ENCODE data around the gene CPSF3.

The CPSF3 gene

GRCh38 chr2:9401646-9402371 lies 21.6 kb upstream of the CPSF3 start:
- H4K8ac ChIP-seq (ENCODE audit: low read length): no peak overlapping the region
- H3K18ac ChIP-seq (ENCODE audit: low read depth in 1 of 2, low read length in 2 of 2): no peak overlapping the region
- H3K27ac ChIP-seq (ENCODE audit: low read length, poor library complexity, severe bottlenecking): no peak overlapping the region
- H3K4me3 ChIP-seq (ENCODE audit: insufficient read depth in 1 of 2, low read depth in 1 of 2, low read length in 2 of 2): no peak overlapping the region
- H2AK5ac ChIP-seq (ENCODE audit: low read length, severe bottlenecking): no peak overlapping the region
- H3K9ac ChIP-seq (ENCODE audit: low read length): no peak overlapping the region
- H2BK120ac ChIP-seq (ENCODE audit: low read depth, low read length): no peak overlapping the region
- H3K27me3 ChIP-seq (ENCODE audit: control insufficient read depth in 1 of 2, insufficient read depth in 1 of 2, low read length in 2 of 2): no peaks in the 10 kb centered on the region
- H2BK12ac ChIP-seq (ENCODE audit: low read length in 2 of 2): no peak overlapping the region
- H3K36me3 ChIP-seq (ENCODE audit: control insufficient read depth in 1 of 2, insufficient read depth in 2 of 2, low read depth in 1 of 2, low read length in 2 of 2): peaks cover 48 to 70% of the 10 kb centered on the region in 2 experiments
- no peak overlapping the region for H3K4me2 ChIP-seq (ENCODE audit: low read length, poor library complexity, severe bottlenecking)
- H2BK5ac ChIP-seq (ENCODE audit: low read depth, low read length, poor library complexity, severe bottlenecking): no peak overlapping the region
- WGBS: 93% methylated on average over 19 of the region's 19 CpGs
- no peak overlapping the region for H3K14ac ChIP-seq (ENCODE audit: low read length in 2 of 2)
- peaks cover 3% of the 10 kb centered on the region for H3K4me1 ChIP-seq (ENCODE audit: control insufficient read depth, insufficient read depth, low read depth, low read length)
- H3K23ac ChIP-seq (ENCODE audit: low read length in 2 of 2): no peak overlapping the region
- H3K79me1 ChIP-seq (replicated peaks; ENCODE audit: low read length, poor library complexity, severe bottlenecking): peaks cover 11% of the 10 kb centered on the region
- no peak overlapping the region for H3K4ac ChIP-seq (ENCODE audit: low read depth in 1 of 2, low read length in 2 of 2)
- DNase-seq: no peak
- H4K91ac ChIP-seq (ENCODE audit: low read length): no peak overlapping the region
- H2BK15ac ChIP-seq (ENCODE audit: low read depth, poor library complexity, severe bottlenecking): no peak overlapping the region
- no peak overlapping the region for H2AFZ ChIP-seq (ENCODE audit: low read depth, low read length)
- H3K9me3 ChIP-seq (ENCODE audit: control insufficient read depth, low read length): no peaks in the 10 kb centered on the region

- H3K9me3 ChIP-seq (ENCODE audit: control insufficient read depth, low read length): no peaks in the 10 kb centered on the region
- no peak overlapping the region for H3K4me2 ChIP-seq (ENCODE audit: low read length, poor library complexity, severe bottlenecking)
- H3K4me3 ChIP-seq (ENCODE audit: insufficient read depth in 1 of 2, low read depth in 1 of 2, low read length in 2 of 2): no peak overlapping the region
- no peak overlapping the region for H2BK120ac ChIP-seq (ENCODE audit: low read depth, low read length)
- no peak overlapping the region for H2AFZ ChIP-seq (ENCODE audit: low read depth, low read length)
- no peak overlapping the region for H4K91ac ChIP-seq (ENCODE audit: low read length)
- DNase-seq: peak; percentile 46
- H3K9ac ChIP-seq (ENCODE audit: low read length): no peak overlapping the region
- no peak overlapping the region for H2AK5ac ChIP-seq (ENCODE audit: low read length, severe bottlenecking)
- peaks cover 11% of the 10 kb centered on the region for H3K79me1 ChIP-seq (replicated peaks; ENCODE audit: low read length, poor library complexity, severe bottlenecking)
- no peak overlapping the region for H4K8ac ChIP-seq (ENCODE audit: low read length)
- no peak overlapping the region for H2BK12ac ChIP-seq (ENCODE audit: low read length in 2 of 2)
- H2BK5ac ChIP-seq (ENCODE audit: low read depth, low read length, poor library complexity, severe bottlenecking): no peak overlapping the region
- no peak overlapping the region for H3K4ac ChIP-seq (ENCODE audit: low read depth in 1 of 2, low read length in 2 of 2)
- no peak overlapping the region for H3K23ac ChIP-seq (ENCODE audit: low read length in 2 of 2)
- no peak overlapping the region for H2BK15ac ChIP-seq (ENCODE audit: low read depth, poor library complexity, severe bottlenecking)
- H3K36me3 ChIP-seq (ENCODE audit: control insufficient read depth in 1 of 2, insufficient read depth in 2 of 2, low read depth in 1 of 2, low read length in 2 of 2): peaks cover 51 to 81% of the 10 kb centered on the region in 2 experiments
- peaks cover 6% of the 10 kb centered on the region for H3K4me1 ChIP-seq (ENCODE audit: control insufficient read depth, insufficient read depth, low read depth, low read length)
- H3K14ac ChIP-seq (ENCODE audit: low read length in 2 of 2): no peak overlapping the region
- WGBS: 67% methylated on average over 1 of the region's 2 CpGs
- H3K18ac ChIP-seq (ENCODE audit: low read depth in 1 of 2, low read length in 2 of 2): no peak overlapping the region
- H3K27ac ChIP-seq (ENCODE audit: low read length, poor library complexity, severe bottlenecking): no peak overlapping the region
- no peaks in the 10 kb centered on the region for H3K27me3 ChIP-seq (ENCODE audit: control insufficient read depth in 1 of 2, insufficient read depth in 1 of 2, low read length in 2 of 2)
These were observed 19.5 kb upstream of the CPSF3 start for GRCh38 chr2:9403924-9404323.

DNA sequence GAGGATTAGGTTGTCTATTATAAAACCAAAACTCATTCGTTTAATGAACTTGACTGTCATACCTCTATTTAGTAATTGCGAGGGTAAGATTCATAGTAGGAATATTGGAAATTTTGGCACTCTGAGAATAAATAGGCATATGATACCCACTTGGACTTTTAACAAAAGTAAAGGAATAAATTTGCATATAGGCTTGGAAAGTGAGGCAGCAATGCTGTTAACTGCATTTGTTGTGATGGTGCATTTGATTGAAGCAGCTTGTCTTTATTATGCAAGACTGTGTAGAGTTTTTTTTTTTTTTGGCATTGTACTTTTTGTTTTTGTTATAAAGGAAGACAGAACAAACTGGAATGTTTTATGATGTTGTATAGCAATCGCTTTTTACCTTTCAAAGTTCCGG lies 19.0 kb upstream of the CPSF3 start:
- Histone ChIP-seq H3K23ac (ENCODE audit: low read length in 2 of 2) (no peak overlapping the region), H3K4me3 (ENCODE audit: insufficient read depth in 1 of 2, low read depth in 1 of 2, low read length in 2 of 2) (no peak overlapping the region)

GRCh38 chr2:9405636-9406035 lies 17.8 kb upstream of the CPSF3 start:
- Histone ChIP-seq H2AFZ (ENCODE audit: low read depth, low read length) (no peak overlapping the region), H2AK5ac (ENCODE audit: low read length, severe bottlenecking) (no peak overlapping the region), H3K14ac (ENCODE audit: low read length in 2 of 2) (no peak overlapping the region), H3K18ac (ENCODE audit: low read depth in 1 of 2, low read length in 2 of 2) (no peak overlapping the region), H2BK12ac (ENCODE audit: low read length in 2 of 2) (no peak overlapping the region), H3K9me3 (ENCODE audit: control insufficient read depth, low read length) (no peaks in the 10 kb centered on the region), H2BK120ac (ENCODE audit: low read depth, low read length) (no peak overlapping the region), H3K79me1 (replicated peaks; ENCODE audit: low read length, poor library complexity, severe bottlenecking) (peaks cover 10% of the 10 kb centered on the region), H3K4me2 (ENCODE audit: low read length, poor library complexity, severe bottlenecking) (no peak overlapping the region), H3K4me1 (ENCODE audit: control insufficient read depth, insufficient read depth, low read depth, low read length) (peaks cover 7% of the 10 kb centered on the region), H3K36me3 (ENCODE audit: control insufficient read depth in 1 of 2, insufficient read depth in 2 of 2, low read depth in 1 of 2, low read length in 2 of 2) (peaks cover 48 to 92% of the 10 kb centered on the region in 2 experiments), H2BK15ac (ENCODE audit: low read depth, poor library complexity, severe bottlenecking) (no peak overlapping the region), H3K9ac (ENCODE audit: low read length) (no peak overlapping the region), H4K91ac (ENCODE audit: low read length) (no peak overlapping the region), H3K23ac (ENCODE audit: low read length in 2 of 2) (no peak overlapping the region), H3K4ac (ENCODE audit: low read depth in 1 of 2, low read length in 2 of 2) (no peak overlapping the region), H3K4me3 (ENCODE audit: insufficient read depth in 1 of 2, low read depth in 1 of 2, low read length in 2 of 2) (no peak overlapping the region), H2BK5ac (ENCODE audit: low read depth, low read length, poor library complexity, severe bottlenecking) (no peak overlapping the region), H3K27me3 (ENCODE audit: control insufficient read depth in 1 of 2, insufficient read depth in 1 of 2, low read length in 2 of 2) (no peaks in the 10 kb centered on the region), H4K8ac (ENCODE audit: low read length) (no peak overlapping the region), H3K27ac (ENCODE audit: low read length, poor library complexity, severe bottlenecking) (no peak overlapping the region)
- DNase-seq: peak; percentile 41
- 96% methylated on average over 2 of the region's 2 CpGs for WGBS

More for the DNA sequence above, 19.0 kb upstream of the CPSF3 start:
- Histone ChIP-seq H3K14ac (ENCODE audit: low read length in 2 of 2) (no peak overlapping the region), H2BK120ac (ENCODE audit: low read depth, low read length) (no peak overlapping the region), H3K27me3 (ENCODE audit: control insufficient read depth in 1 of 2, insufficient read depth in 1 of 2, low read length in 2 of 2) (no peaks in the 10 kb centered on the region), H4K8ac (ENCODE audit: low read length) (no peak overlapping the region), H3K18ac (ENCODE audit: low read depth in 1 of 2, low read length in 2 of 2) (no peak overlapping the region), H3K4me2 (ENCODE audit: low read length, poor library complexity, severe bottlenecking) (no peak overlapping the region), H2BK5ac (ENCODE audit: low read depth, low read length, poor library complexity, severe bottlenecking) (no peak overlapping the region), H2BK12ac (ENCODE audit: low read length in 2 of 2) (no peak overlapping the region), H3K4ac (ENCODE audit: low read depth in 1 of 2, low read length in 2 of 2) (no peak overlapping the region), H3K9ac (ENCODE audit: low read length) (no peak overlapping the region), H2AFZ (ENCODE audit: low read depth, low read length) (no peak overlapping the region), H3K27ac (ENCODE audit: low read length, poor library complexity, severe bottlenecking) (no peak overlapping the region), H3K36me3 (ENCODE audit: control insufficient read depth in 1 of 2, insufficient read depth in 2 of 2, low read depth in 1 of 2, low read length in 2 of 2) (peaks cover 48 to 87% of the 10 kb centered on the region in 2 experiments), H3K79me1 (replicated peaks; ENCODE audit: low read length, poor library complexity, severe bottlenecking) (peaks cover 11% of the 10 kb centered on the region), H2AK5ac (ENCODE audit: low read length, severe bottlenecking) (no peak overlapping the region), H4K91ac (ENCODE audit: low read length) (no peak overlapping the region), H3K9me3 (ENCODE audit: control insufficient read depth, low read length) (no peaks in the 10 kb centered on the region), H3K4me1 (ENCODE audit: control insufficient read depth, insufficient read depth, low read depth, low read length) (peaks cover 7% of the 10 kb centered on the region), H2BK15ac (ENCODE audit: low read depth, poor library complexity, severe bottlenecking) (no peak overlapping the region)
- WGBS: 98% methylated on average over 2 of the region's 4 CpGs
- no peak for DNase-seq

All from mesenchymal stem cell (in vitro differentiated cells and primary cell).